Gastrocnemius medialis (tissue), 4 donors: ENCODE data around the gene PTPRN2. TPM values are rescaled to one million over a fixed set of nuclear protein-coding genes. Genes with fewer than 3 reads are reported as not detected.

Source experiments
- ATAC-seq, 2 donors: fragments of 150-250 bp; one replicate each; pipeline ENCODE4 v1.9.1; 2016
- DNase-seq, 2 donors: peaks; one replicate each; pipeline ENCODE4 v3.0.0-alpha.2; 2019
- H3K27ac ChIP-seq, 4 donors: fragments of 200-600 bp; sonication (generic); 1 replicate in 1 of 4; 2 replicates in 3 of 4; pipeline ENCODE4 v1.5.1; 2016 to 2018; ENCODE audit warnings: mild to moderate bottlenecking in 2 of 4, moderate library complexity in 1 of 4
- H3K27me3 ChIP-seq, 3 donors: fragments of 200-600 bp; sonication (generic) in 2 of 3; 1 replicate in 1 of 3; 2 replicates in 2 of 3; pipeline versions ENCODE4 v1.5.1 to v1.6.0; 2016 to 2019; ENCODE audit warnings: mild to moderate bottlenecking in 1 of 3, moderate library complexity in 1 of 3
- H3K36me3 ChIP-seq, 2 donors: fragments of 200-600 bp; sonication (generic) in 1 of 2; one replicate each; pipeline ENCODE4 v1.5.1; 2017 to 2018
- H3K4me1 ChIP-seq, 2 donors: fragments of 200-600 bp; sonication (generic) in 1 of 2; one replicate each; pipeline ENCODE4 v1.5.1; 2016 to 2017; ENCODE audit warnings: mild to moderate bottlenecking in 2 of 2
- H3K4me3 ChIP-seq, 4 donors: fragments of 200-600 bp; sonication (generic) in 3 of 4; 1 replicate in 1 of 4; 2 replicates in 3 of 4; pipeline ENCODE4 v1.5.1; 2016 to 2019; ENCODE audit warnings: mild to moderate bottlenecking in 2 of 4
- H3K9me3 ChIP-seq, 3 donors: fragments of 200-600 bp; sonication (generic) in 2 of 3; 1 replicate in 1 of 3; 2 replicates in 2 of 3; pipeline ENCODE4 v1.5.1; 2016 to 2019
- CTCF ChIP-seq, 5 experiments: fragments of 450-650 bp in 3 of 5; fragments of 200-600 bp in 2 of 5; sonication (generic) in 2 of 5; IDR thresholded peaks in 4 of 5; conservative IDR thresholded peaks in 1 of 5; 1 replicate in 4 of 5; 2 replicates in 1 of 5; pipeline ENCODE4 v1.5.1; 2016 to 2019; ENCODE audit warnings: antibody characterized with exemption in 5 of 5, mild to moderate bottlenecking in 3 of 5, moderate library complexity in 3 of 5
- POLR2A ChIP-seq, 2 donors: fragments of 450-650 bp; IDR thresholded peaks; one replicate each; pipeline ENCODE4 v1.6.1; 2017; ENCODE audit warnings: antibody characterized with exemption in 2 of 2, mild to moderate bottlenecking in 2 of 2, moderate library complexity in 2 of 2
- in situ Hi-C, 4 donors: fragments of 200-750 bp; cut with MboI; loops; one replicate each; pipeline versions ENCODE4 v1.15.0 to v1.8.0; 2017; ENCODE audit warnings: low sequenced_read_pairs in 4 of 4
- intact Hi-C: fragments of 100-400 bp; cut with DNase I; formaldehyde crosslinking; loops from one replicate; pipeline ENCODE4 v1.15.1; 2023; ENCODE audit warnings: low total_unique reads
- total RNA-seq, 4 donors: library from RNA; depleted of rRNA; stranded (reverse); fragments of >200 nt; gene quantifications; one replicate each; pipeline versions ENCODE4 v1.1.0 to v1.2.3, GENCODE V29; 2016

The PTPRN2 gene
- total RNA-seq, 4 donors from 2014 or later = 0.66 to 0.85 (median 0.81) TPM

DNA sequence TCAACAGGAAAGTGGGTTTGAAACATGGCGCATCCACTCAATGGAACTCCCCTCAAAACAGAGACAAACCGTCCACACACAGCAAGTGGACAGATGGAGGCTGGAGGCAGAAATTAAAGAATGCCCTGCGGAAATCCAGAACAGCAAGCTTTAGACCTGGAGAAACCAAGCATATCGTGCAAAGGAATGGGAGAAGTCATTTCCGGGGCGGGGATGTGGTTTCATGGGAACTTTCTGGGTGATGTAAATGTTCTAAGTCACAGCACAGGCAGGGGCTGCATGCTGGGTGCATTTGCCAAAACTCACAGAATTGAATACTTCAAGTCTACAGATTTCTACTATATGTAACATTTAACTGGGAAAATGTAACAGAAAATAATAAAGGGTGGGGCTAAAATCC lies 213.0 kb downstream of the PTPRN2 start:
- Histone ChIP-seq H3K36me3 (no peaks in the 10 kb centered on the region), H3K9me3 (no peaks in the 10 kb centered on the region), H3K4me1 (no peaks in the 10 kb centered on the region), H3K4me3 (no peak overlapping the region), H3K27me3 (no peaks in the 10 kb centered on the region), H3K27ac (no peak overlapping the region)
- intact Hi-C loops (no loop called here), in situ Hi-C loops (no loop called here)
- no peak for ATAC-seq
- TF ChIP-seq POLR2A (IDR thresholded peaks at IDR 0.05) (no peak), CTCF (IDR thresholded peaks at IDR 0.05 in 4 of 5, conservative IDR thresholded peaks at IDR 0.05 in 1 of 5) (no peak)
- no peak for DNase-seq

DNA sequence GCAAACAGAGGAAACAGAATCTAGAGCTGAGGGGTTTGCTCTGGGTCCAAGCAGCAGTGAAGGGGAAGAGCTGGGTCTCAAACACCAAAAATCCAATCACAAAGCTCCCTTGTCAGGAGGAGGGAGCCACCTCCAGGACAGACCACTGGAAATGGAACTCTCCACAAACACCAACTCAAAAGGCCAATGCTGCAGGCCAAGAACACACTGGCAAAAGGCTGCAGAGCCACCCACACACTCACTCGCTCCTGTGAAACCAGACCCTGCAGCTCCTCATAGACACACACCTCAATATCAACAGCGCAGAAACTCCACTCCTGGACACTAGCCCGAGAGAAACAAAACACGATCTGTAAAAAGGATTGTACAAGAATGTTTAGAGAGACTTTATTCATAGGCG lies 213.5 kb downstream of the PTPRN2 start:
- no peaks in the 10 kb centered on the region for H3K27me3 ChIP-seq

DNA sequence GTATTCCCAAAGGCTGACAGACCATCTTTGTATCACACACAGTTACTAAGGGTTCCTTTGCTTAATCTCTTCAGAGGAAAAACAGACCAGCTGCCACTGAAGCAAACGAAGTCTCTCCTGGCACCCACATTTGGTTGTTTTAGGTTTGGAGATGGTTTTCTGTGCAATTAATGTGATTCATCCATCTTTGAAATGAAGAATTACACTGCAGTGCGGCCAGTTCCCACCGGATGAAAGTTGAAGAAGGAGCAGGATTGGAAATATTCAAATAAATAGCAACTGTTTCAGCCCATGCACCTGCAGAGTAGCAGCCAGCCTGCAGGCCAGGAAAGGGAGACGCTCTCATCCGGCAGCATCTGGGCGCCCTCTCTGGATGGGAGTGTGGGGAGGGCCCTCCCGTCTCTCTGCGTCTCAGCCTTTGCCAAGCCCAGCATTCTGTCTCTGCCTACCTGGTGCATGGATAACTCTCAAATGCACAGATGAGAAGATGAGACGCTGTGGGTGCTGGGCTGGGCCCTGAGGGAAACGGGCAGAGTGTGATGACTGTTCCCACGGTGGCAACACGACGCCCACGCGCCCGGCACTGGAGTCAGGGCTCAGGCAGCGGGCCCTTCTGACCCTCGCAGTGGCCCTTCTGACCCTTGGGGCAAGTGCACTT lies 214.0 kb downstream of the PTPRN2 start:
- intact Hi-C loops = no loop called here
- no peak for DNase-seq
- Histone ChIP-seq H3K36me3 (no peaks in the 10 kb centered on the region), H3K4me3 (no peak overlapping the region), H3K27ac (no peak overlapping the region), H3K4me1 (no peaks in the 10 kb centered on the region), H3K27me3 (no peaks in the 10 kb centered on the region), H3K9me3 (no peaks in the 10 kb centered on the region)
- no peak for TF ChIP-seq POLR2A (IDR thresholded peaks at IDR 0.05)
- TF ChIP-seq CTCF (IDR thresholded peaks at IDR 0.05 in 4 of 5, conservative IDR thresholded peaks at IDR 0.05 in 1 of 5) = no peak
- in situ Hi-C loops = no loop called here
- no peak for ATAC-seq

More for the DNA sequence above, 213.5 kb downstream of the PTPRN2 start:
- intact Hi-C loops = no loop called here
- no peak for ATAC-seq
- Histone ChIP-seq H3K4me1 (no peaks in the 10 kb centered on the region), H3K9me3 (no peaks in the 10 kb centered on the region), H3K36me3 (no peaks in the 10 kb centered on the region), H3K27ac (no peak overlapping the region), H3K4me3 (no peak overlapping the region)
- no peak for DNase-seq
- in situ Hi-C loops = no loop called here
- TF ChIP-seq POLR2A (IDR thresholded peaks at IDR 0.05) = no peak
- no peak for TF ChIP-seq CTCF (IDR thresholded peaks at IDR 0.05 in 4 of 5, conservative IDR thresholded peaks at IDR 0.05 in 1 of 5)

DNA sequence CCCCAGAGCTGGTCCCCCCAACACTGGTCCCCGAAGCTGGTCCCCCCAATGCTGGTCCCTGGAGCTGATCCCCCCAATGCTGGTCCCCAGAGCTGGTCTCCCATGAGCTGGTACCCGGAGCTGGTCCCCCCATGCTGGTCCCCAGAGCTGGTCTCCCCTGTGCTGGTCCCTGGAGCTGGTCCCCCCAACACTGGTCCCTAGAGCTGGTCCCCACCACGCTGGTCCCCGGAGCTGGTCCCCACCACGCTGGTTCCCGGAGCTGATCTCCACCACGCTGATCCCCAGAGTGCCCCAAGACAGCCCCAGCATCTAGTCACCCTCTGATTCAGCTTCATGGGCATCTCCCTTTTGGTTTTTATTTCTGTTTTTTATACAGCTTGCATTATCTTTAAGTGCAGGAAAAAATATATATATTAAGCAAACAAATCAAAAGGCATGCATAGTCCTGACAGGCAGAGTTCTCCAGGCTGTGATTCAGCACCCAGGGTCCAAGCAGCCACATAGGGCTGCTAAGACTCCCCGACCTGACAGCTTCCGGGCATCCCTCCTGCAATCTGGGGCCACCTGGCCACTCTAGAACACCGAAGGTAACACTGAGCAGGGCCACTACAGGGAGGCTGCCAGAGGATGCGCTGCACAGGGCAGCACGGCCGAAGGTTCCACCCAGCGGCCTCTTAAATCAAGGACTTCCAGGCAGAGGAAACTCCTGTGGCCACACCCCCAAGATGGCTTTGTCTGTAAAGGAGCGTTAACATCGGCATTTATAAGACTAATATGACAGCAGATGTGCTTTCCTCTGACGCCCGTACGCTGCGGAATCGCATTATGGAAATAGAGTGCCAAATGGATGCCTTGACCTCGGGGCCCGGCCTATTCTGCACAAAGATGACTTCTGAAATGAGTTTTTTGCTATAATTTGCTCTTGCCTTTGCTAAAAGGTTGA lies 215.0 kb downstream of the PTPRN2 start:
- Histone ChIP-seq H3K9me3 (no peaks in the 10 kb centered on the region), H3K4me1 (no peaks in the 10 kb centered on the region), H3K4me3 (no peak overlapping the region), H3K27me3 (no peaks in the 10 kb centered on the region), H3K27ac (no peak overlapping the region), H3K36me3 (no peaks in the 10 kb centered on the region)
- intact Hi-C loops (no loop called here), in situ Hi-C loops (no loop called here)
- ATAC-seq (no peak), DNase-seq (no peak)
- TF ChIP-seq POLR2A (IDR thresholded peaks at IDR 0.05) (no peak), CTCF (IDR thresholded peaks at IDR 0.05 in 4 of 5, conservative IDR thresholded peaks at IDR 0.05 in 1 of 5) (no peak)
